Measurements from ENCODE around the gene MTO1.
"Not testable (repeated sequence)": the region's sequence is repeated elsewhere in the genome, so short reads cannot be mapped to it uniquely, and the experiment has no call there.

MTO1 gene

DNA sequence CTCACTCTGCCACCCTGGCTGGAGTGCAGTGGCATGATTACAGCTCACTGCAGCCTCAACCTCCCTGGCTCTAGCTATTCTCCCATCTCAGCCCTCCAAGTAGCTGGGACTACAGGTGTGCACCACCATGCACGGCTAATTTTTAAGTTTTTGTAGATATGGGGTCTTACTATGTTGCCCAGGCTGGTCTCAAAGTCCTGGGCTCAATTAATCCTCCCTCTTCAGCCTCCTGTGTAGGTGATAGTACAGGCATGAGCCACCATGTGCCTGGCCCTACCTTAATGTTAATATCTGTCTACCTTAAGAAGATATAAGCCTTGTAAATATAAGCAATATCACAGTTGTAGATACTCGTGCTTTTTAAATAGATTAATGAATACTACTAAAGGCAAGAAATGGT is 42.6 kb downstream of the MTO1 start:
- DNase-seq, result no peak

DNA sequence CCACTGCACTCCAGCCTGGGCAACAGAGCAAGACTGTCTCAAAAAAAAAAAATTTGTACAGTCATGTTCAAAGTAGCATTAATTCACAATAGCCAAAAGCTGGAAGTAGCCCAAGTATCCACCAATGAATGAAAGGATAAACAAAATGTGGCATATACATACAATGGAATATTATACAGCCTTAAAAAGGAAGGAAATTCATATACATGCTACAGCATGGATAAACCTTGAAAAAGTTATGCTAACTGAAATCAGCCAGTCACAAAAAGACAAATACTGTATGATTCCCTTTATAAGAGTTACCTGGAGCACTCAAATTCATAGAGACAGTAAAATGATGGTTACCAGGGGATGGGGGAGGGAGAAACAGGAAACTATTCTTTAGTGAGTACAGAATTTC is 43.6 kb downstream of the MTO1 start:
- DNase-seq, result no peak

DNA sequence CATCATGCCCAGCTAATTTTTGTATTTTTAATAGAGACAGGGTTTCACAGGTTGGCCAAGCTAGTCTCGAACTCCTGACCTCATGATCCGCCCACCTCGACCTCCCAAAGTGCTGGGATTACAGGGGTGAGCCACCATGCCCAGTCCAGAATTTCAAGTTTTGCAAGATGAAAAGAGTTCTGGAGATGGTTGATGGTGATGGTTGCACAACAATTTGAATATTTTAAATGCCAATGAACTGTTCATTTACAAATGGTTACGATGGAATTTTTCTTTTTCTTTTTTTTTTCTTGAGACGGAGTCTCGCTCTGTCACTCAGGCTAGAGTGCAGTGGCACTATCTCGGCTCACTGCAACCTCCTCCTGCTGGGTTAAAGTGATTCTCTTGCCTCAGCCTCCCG is 44.2 kb downstream of the MTO1 start:
- DNase-seq, result not testable (repeated sequence)

DNA sequence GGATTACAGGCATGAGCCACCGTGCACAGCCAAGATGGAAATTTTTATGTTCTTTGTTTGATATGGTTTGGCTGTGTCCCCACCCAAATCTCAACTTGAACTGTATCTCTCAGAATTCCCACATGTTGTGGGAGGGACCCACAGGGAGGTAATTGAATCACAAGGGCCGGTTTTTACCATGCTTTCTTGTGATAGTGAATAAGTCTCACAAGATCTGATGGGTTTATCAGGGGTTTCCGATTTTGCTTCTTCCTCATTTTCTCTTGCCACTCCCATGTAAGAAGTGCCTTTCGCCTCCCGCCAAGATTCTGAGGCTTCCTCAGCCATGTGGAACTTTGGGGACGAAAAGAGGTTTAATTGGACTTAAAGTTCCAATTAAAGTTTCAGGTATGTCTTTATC is 44.7 kb downstream of the MTO1 start:
- no peak for DNase-seq

DNA sequence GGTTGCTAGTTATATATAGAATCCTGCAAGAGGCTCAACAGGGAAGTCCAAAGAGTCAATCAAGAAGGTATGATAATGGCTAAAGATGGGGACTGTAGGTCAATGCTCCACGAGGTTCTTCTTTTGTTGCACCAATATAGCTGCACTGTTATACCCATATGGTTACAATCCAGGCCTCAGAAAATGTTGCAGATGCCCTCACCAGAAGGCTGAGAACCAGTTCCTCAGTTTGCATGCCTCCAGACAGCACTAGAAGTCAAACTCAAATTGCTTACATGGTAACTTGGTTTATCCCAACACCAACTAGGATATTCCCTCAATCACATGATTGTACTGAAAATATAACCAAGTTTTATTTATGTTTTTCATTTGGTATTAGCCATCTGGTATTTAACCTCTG is 47.2 kb downstream of the MTO1 start:
- no peak for DNase-seq

DNA sequence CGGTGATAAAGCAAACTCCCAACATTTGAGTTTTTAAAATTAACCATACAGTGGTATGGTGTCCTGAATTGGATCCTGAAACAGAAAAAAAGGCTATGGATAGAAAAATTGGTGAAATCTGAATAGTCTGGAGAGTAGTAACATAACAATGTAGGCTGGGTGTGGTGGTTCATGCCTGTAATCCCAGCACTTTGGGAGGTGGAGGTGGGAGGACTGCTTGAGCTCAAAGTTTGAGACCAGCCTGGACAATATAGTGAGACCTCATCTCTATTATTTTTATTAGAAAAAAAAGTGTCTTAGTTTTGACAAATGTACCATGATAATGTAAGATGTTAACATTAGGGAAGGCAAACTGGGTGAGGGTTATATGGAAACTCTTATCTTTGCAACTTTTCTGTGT is 48.3 kb downstream of the MTO1 start:
- no peak for DNase-seq

DNA sequence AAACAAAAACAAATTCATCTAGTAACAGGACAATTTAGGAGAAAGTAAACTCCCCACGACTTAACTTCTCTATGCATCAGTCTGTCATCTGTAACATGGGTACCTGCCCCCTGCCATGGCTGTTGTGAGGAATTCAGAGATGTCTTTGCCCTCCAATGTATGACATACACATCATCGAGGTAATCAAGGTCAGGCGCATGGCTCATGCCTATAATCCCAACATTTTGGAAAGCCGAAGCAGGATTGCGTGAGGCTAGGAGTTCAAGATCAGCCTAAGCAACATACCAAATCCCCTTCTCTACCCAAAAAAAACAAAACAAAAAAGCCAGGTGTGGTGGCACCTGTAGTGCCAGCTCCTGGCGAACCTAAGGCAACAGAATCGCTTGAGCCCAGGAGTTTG is 50.3 kb downstream of the MTO1 start:
- DNase-seq, result no peak

DNA sequence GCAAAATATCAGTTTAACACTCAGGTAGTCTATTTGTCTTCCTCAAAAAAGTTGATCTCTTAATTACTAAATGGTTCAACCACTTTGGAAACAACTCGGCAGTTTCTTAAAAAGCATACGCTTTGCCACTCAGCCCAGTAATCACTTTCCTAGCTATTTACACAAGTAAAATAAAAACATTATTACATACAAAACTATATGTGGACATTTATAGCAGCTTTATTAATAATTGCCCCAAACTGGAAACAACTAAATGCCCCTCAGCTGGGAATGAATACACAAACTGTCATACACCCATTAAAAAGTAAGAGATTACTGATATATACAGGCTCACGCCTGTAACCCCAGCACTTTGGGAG is 51.9 kb downstream of the MTO1 start:
- DNase-seq, result no peak

DNA sequence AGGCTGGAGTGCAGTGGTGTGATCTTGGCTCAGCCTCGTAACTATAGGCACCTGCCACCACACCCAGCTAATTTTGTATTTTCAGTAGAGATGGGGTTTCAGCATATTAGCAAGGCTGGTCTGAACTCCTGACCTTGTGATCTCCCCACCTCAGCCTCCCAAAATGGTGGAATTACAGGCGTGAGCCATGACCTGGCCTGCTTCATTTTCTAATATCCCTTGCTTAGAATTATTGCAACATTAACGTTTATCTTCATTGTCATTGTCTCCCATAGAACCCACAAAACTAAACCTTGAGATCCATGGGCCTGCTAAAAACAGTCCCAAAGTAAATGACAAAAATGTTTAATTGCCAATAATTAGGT is 53.2 kb downstream of the MTO1 start:
- no peak for DNase-seq

DNA sequence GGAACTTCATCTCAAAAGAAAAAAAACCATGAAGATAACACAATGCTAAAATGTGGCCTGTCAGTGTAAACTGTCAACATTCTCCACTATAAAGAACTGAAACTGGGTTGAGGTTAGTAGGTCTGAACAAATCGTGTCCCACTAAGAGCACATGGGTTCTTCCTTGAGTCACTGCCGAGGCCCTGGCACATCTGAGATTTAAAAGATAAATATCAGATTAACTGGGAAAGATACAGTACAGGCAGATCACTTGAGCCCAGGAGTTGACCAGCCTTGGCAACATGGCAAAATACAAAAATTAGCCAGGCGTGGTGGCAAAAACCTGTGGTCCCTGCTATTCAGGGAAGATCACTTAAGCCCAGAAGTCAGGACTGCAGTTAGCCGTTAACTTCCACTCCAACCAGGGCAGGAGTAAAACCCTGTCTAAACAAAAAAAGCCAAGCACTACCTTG is 53.7 kb downstream of the MTO1 start:
- no peak for DNase-seq

DNA sequence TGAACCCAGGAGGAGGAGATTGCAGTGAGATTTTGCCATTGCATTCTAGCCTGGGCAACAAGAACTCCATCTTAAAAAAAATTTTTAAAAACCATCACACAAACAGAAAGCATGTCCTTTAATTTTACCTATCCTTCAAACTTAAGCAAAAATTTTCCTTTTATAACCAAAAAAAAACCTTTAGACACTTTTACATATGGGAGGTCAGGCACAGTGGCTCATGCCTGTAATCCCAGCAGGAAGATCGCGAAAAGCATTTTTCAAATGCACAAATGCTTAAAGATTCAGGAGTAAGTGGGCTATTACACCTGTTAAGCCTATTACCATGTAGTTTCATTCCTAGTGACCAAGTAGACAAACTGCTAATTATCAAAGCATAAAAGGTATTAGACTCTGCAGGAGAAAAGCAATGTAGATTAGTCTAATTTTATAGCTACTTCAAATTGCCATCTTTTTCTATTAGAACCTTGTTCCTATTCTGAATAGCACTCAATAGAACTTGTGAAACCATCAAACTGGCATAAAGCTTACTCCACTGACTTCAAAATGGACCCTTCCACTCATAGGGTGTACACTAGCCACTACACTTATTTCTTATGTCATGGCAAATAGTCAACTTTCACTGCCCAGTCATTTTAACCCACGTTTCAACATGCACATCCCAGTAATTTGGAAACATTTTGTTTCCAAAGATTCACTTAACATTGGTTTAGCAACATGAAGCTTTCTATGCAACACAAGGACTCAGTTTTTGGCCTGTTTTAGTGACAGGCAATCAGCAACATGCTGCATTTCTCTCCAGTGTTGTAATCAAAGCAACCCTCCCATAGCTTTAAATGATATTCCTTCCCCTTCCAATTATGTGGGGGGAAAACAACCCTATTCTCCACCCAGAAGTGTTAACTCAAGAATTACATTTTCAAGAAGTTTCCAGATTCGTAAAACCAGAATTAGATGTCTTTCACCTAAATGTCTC is 55.3 kb downstream of the MTO1 start:
- no peak for DNase-seq

DNA sequence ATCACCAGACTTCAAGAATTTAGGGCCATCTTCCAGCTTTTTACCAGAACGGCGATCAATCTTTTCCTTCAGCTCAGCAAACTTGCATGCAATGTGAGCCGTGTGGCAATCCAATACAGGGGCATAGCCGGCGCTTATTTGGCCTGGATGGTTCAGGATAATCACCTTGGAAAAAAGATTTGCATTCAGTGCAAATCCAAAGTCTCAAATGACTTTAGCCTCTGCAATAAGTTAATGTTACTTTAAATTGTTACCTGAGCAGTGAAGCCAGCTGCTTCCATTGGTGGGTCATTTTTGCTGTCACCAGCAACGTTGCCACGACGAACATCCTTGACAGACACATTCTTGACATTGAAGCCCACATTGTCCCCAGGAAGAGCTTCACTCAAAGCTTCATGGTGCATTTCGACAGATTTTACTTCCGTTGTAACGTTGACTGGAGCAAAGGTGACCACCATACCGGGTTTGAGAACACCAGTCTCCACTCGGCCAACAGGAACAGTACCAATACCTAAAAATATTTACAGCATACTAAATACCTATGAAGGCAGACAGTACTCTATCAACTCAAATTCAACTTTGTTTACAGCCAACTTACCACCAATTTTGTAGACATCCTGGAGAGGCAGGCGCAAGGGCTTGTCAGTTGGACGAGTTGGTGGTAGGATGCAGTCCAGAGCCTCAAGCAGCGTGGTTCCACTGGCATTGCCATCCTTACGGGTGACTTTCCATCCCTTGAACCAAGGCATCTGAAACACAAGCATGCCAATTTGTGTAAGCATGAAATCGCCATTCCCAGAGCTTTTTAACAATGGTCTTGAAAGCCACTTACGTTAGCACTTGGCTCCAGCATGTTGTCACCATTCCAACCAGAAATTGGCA is 56.8 kb downstream of the MTO1 start:
- not testable (repeated sequence) for DNase-seq

DNA sequence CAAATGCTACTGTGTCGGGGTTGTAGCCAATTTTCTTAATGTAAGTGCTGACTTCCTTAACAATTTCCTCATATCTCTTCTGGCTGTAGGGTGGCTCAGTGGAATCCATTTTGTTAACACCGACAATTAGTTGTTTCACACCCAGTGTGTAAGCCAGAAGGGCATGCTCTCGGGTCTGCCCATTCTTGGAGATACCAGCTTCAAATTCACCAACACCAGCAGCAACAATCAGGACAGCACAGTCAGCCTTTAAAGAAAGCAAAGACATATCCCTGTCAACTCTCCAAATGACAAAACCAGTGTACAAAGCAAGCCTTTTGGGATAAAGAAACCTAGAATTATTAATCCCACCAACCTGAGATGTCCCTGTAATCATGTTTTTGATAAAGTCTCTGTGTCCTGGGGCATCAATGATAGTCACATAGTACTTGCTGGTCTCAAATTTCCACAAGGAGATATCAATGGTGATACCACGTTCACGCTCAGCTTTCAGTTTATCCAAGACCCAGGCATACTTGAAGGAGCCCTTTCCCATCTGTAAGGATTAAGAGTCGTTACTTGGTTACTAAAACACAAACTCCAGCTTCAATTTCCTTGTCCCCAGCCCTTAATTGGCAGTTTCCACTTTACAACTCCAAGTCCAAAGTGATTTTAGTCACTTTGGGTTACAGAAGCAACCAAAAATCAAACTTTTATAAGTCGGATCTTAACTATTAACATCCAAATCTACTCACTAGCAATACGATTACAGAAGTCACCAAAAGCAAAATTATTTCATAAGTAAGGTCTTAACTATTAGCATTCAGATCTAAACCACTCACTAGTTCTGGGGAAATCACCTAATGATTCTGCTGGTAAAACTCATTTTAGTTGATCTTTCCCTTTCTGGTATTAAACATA is 57.7 kb downstream of the MTO1 start:
- DNase-seq, result not testable (repeated sequence)

DNA sequence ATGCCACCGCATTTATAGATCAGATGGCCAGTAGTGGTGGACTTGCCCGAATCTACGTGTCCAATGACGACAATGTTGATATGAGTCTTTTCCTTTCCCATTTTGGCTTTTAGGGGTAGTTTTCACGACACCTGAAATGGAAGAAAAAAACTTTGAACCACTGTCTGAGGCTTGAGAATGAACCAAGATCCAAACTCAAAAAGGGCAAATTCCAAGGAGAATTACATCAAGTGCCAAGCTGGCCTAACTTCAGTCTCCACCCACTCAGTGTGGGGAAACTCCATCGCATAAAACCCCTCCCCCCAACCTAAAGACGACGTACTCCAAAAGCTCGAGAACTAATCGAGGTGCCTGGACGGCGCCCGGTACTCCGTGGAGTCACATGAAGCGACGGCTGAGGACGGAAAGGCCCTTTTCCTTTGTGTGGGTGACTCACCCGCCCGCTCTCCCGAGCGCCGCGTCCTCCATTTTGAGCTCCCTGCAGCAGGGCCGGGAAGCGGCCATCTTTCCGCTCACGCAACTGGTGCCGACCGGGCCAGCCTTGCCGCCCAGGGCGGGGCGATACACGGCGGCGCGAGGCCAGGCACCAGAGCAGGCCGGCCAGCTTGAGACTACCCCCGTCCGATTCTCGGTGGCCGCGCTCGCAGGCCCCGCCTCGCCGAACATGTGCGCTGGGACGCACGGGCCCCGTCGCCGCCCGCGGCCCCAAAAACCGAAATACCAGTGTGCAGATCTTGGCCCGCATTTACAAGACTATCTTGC is 58.6 kb downstream of the MTO1 start:
- DNase-seq, result peak; percentile 81

DNA sequence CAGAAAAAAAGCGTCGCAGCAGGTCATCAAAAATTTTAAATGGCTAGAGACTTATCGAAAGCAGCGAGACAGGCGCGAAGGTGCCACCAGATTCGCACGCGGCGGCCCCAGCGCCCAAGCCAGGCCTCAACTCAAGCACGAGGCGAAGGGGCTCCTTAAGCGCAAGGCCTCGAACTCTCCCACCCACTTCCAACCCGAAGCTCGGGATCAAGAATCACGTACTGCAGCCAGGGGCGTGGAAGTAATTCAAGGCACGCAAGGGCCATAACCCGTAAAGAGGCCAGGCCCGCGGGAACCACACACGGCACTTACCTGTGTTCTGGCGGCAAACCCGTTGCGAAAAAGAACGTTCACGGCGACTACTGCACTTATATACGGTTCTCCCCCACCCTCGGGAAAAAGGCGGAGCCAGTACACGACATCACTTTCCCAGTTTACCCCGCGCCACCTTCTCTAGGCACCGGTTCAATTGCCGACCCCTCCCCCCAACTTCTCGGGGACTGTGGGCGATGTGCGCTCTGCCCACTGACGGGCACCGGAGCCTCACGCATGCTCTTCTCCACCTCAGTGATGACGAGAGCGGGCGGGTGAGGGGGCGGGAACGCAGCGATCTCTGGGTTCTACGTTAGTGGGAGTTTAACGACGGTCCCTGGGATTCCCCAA is 59.3 kb downstream of the MTO1 start, which contains the start of gene EEF1A1:
TSS of gene EEF1A1 (minus strand) at position 345 of the 663 bp plus-strand sequence. CDS start 1,006 bp downstream, outside the sequence.
- peak; percentile 96 for DNase-seq

DNA sequence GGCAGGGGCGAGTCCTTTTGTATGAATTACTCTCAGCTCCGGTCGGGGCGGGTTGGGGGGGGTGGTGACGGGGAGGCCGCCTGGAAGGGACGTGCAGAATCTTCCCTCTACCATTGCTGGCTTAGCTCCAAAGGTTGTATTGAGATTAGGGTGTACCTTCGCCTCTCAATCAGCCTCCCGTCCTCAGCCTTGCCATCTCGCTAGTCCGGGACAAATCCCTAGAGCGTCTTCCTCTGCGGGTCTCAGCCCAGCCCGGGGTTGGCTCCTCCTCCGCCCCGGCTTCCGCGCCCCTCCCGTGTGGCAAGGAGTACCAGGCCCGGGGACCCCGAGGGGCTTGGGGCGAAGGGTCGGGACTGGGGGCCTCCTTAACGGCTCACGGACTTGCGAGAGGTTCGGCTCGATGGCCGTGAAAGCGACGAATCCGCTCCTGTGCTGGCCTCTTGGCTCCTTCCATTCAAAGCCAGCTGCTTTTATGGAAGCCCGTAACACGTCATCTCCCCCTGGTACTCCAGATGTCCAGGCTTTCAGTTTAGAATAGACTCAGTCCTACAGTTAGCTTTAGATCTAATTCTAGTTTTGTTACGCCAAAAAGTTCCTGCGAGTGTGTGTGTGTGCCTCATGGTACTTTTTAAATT is 59.9 kb downstream of the MTO1 start:
- DNase-seq, result no peak

DNA sequence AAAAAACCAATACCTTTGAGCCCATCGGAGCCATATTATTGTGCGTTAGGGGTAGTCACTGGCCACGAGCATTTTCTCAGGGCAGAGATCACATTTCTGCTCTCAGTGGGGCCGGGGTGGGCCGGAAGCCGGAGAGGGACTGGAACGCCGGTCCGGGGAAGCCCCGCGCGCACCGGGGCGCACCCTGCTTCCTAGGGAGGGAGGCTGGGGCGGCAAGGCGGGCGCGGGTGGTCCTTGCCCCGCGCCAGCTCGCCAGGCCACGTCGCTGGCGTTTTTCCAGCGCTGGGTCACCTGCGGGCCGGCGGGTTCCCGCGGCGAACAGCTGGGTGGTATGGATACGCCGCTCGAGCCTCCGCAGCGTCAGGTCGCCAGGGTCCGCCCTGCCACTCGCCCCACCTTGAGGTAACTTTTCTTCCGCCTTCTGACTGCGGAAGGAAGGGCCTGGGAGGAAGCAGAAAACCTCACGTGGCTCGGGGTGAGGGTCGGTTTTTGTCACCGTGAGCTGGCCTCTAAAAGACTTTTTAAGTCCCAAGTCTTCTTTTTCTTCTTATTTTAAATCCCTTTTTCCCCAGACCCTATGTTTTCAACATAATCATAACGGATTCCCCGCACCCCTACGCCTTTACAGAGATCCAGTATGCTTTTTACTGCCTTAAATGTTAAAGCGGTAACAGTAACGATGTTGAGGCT is 62.0 kb downstream of the MTO1 start:
- peak; percentile 81 for DNase-seq

DNA sequence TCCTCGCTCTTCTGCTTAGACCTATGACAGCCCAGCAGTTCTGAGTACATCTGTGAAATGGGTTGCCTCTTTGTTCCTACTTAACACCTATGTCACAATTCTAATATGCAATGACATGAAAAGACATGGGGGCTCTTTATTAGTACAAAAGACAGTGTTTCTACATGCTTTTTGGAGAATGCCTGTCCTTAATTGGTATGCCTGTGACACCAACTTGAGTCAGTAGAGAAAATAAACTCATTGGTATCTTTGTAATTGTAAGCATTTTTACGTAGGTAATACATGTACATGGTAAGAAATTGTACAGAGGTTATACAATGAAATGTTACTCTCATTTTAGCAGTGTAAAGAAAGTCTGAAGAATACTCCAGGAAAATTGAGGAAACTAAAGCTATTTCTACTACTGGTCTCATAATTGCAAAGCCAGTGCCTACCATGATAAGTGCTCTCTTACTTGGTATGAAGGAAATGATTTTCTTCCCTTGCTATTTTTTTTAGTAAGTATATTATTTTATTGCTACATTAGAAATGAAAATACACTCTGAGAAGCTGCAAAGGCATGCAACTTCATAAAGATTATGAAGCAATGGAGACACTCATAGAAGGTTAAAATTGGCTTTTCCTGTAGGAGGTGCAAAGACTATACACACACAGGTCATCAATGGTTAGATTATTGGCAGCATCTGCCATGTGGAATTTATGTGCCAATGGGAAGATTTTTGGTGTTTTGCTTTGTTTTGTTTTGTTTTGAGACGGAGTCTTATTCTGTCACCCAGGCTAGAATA is 64.2 kb downstream of the MTO1 start:
- no peak for DNase-seq

DNA sequence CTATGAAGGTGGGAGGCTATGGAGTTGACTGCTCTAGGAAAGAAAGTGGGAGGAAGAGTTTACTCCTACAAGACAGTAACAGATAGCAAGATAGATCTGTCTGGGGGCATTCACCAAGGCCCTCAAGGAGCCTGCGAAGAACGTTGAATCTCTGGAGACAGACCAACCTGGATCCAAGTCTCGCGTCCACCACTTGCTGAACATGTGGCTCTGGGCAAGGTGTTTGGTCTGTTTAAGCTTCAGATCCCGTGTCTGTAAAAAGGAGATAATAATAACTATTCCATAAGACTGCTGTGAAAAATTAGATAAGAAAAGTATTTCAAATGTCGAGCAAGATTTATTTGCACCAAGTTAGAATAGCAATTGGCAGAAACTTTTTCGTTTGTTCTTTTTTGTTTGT is 67.4 kb downstream of the MTO1 start:
- no peak for DNase-seq
